Measurements from ENCODE around the gene ANXA4. TPM values are rescaled to one million over a fixed set of nuclear protein-coding genes. Genes with fewer than 3 reads are reported as not detected.

ANXA4 gene
- polyA plus RNA-seq, 3 donors = 227 to 283 (median 260) TPM

DNA sequence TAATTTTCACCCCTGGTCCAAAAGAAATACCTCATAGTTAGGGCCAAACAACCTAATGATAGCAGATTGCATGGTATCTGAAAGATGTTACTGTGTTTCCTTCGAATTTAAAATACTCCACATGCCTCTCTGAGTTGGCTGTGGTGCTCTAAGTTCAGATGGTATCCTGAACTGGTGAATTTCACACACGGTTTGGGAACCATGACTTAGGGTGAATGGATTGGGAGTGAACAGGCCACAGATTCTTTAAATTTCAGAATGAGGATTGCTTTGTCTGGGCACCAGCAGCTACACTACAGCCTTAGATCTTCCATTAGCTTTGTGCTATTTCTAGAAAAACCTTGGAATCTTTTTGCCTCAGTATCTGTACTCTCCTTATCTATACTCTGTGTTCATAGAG, 93.7 kb downstream of the ANXA4 start:
- no peak for DNase-seq

DNA sequence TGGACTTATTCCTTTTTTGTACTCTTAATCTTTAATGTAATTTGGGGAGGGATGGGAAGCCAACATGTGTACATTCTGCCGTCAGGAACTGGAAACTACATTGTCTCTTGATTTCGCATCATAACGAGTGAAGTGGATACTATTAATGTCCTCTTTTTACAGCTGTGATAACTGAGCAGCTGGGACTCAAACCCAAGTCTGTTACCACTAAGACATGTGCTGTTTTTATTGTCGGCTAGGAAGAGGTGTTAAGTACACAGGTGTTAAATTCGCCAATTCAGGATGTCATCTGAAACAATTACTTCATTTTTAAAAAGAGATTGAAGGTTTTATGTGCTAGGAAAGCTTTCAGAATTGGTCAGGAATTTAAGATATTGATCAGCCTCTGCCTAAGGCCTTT, 94.4 kb downstream of the ANXA4 start:
- DNase-seq = no peak

DNA sequence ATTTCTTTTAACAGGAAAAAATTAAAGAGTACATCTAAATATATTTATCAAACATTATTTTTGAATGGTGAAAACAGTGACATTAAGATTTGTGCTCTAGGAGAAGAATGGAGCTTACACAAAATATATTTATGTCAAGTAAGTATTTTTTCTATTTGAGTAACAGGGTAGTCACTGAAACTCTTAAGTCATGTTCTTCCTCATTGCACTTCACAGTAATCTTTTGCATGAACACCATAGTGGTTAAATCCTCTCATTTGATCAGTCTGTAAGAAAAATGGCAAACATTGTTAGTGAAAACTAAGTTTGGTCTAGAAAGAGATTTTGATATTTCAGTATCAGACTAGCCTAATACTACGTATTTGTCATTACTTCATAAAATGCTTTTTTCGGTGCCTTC, 95.6 kb downstream of the ANXA4 start:
- DNase-seq = no peak

DNA sequence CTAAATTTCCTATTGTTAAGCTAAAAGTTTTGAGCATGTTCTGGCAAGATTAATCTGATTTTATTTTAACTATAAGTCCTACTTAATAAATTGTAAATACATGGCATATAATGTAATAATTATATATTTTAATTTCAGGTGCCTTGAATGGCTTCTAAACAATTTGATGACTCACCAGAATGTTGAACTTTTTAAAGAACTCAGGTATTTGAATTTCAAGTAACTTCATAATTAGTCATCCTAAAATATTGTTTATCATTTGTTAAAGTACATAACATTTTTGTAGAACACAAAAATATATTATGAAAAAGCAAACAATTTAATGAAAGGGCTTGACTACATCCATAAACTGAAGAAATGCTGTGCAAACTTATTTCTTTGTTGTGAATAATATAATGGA, 102.1 kb downstream of the ANXA4 start:
- DNase-seq = no peak

DNA sequence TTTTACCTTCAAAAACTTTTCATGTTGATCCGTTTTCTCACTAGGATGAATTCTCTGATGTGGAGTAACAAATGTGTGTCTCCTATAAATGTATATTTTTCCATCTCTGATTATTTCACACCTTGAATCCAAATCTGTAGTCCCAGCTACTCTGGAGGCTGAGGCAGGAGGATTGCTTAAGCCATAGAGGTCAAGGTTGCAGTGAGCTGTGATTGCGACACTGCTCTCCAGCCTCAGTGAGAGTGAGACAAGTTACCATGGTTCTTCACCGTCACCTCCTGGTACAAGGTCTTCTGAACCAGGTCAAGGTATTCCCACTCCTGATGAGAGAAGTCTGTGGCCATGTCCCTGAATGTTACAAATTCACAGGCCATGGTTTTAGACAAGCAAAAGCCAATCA, 102.6 kb downstream of the ANXA4 start:
- DNase-seq = no peak

DNA sequence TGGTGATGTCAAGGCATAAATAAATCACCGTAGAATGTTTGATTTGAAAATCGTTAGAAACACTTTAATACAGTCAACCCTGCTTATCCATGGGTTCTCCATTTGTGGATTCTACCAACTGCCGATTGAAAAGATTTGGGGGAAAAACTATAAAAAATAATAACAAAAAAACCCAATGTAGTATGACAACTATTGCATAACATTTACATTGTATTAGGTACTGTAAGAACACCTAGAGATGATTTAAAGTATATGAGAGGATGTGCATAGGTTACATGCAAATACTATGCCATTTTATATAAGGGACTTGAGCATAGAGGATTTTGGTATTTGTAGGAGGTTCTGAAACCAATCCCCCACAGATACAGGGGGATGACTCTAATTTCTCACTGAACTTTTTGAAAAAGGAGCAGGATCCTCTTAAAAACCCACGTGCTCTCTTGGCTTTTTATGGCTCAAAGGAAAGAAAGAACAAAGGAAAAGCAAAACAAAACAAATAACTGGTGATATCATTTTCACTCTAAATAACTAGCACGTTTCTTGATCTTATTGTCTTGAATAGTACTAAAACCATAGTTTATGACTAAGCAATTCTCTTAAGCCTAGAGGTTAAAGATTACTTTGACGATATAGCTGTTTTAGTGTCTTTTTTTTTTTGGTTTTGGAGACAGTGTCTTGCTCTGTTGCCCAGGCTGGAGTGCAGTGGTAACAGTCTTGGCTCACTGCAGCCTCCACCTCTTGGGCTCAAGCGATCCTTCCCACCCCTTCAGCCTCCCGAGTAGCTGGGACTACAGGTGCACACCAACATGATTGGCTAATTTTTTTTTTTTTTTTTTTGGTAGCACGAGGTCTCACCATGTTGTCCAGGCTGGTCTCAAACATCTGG, 104.5 kb downstream of the ANXA4 start:
- no peak for DNase-seq

DNA sequence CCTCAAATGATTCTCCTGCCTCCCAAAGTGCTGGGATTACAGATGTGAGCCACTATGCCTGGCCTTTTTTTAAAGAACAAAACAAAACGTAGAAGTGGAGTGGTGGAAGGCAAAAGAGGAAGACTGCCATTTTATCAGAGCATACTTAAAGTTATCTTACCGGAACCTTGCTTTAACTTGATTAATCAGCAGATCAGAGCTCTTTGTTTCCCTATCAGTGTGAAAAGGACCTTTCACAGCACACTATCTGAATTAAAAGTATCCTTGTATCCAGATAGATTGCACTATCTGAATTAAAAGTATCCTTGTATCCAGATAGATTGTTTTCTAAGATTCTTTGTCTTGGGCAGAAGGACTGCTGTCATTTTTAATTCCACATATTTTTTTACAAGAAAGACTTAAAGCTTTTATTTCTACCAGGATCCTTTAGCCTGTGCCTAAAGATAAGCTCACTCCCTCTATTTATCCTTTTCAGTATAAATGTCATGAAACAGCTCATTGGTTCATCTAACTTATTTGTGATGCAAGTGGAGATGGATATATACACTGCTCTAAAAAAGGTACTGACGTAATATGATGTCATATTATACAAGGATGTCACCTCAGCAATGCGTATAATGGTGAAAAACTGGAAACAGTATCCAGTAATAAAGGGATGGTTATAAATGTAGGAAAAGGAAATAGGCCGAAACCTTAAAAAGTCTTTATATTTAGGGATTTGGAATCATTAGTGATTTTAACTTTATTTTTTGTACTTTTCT, 105.3 kb downstream of the ANXA4 start:
- DNase-seq = no peak

DNA sequence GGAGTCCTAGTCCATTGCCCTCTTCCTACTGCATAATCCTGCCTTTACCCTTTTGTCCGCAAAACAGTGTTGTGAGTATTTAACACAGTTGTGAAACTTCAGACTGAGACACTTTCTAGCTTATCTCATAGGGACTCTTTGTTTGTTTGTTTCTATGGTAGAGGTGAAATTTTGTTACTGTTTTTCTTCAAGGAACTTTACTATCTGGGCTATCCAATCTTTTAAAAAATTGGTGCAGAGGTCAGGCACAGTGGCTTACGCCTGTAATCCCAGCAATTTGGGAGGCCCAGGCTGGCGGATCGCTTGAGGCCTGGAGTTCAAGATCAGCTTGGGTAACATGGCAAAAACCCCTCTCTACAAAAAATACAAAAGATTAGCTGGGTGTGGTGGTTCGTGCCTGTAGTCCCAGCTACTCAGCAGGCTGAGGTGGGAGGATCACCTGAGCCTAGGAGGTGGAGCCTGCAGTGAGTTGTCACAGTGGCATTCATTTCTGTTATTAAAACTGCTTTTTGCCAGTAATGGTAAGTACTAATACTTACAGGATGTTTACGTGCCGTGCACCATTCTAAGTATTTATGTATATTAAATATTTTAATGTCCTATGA, 106.4 kb downstream of the ANXA4 start:
- no peak for DNase-seq

DNA sequence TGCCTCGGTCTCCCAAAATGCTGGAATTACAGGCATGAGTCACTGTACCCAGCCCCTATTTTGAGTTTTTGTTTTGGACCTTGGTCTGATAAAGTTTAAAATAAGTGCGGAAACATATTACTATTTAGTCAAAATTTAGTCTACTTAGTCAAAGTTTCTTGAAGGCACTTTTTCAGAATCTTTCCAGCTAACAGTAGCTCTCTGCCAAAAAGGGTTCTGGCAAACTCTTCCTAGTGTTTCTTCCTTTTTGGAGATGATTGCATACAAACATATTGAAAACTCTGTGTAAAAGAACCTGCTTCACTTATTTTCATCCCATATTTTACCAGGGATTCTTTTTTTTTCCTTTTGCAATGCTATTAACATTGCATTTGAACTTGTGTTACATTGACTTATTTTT, 116.3 kb downstream of the ANXA4 start:
- no peak for DNase-seq

DNA sequence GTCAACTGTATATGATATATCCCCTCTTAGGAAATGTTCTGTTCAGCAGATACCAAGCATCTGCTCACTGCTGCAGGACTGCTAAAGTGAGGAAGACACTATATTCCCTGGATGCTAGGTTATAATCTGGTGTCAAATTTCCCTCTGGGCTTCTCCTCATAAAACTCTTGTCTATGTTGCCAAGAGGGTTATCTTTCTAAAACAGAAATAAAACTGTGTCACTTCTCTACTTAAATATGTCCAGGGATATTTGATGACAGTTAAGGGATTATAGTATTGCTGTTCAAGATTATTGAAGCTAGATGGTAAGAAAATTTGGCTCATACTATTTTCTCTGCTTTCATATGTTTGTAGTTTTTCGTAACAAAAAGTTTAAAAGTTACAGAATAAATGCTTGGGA, 121.4 kb downstream of the ANXA4 start:
- DNase-seq = no peak

Other genes starting within 250 kb of the ANXA4 start
- gene AAK1, start 98.4 kb upstream of the ANXA4 start, polyA plus RNA-seq (ENCODE audit: insufficient read length in 3 of 3) = 10 to 100 TPM; 16.7 to 27.0 (median 26.4) TPM
- 10 to 100 TPM; 22.6 to 34.2 (median 33.7) TPM for gene GMCL1, start 87.5 kb downstream of the ANXA4 start, polyA plus RNA-seq (ENCODE audit: insufficient read length in 3 of 3)
- gene SNRNP27, start 151.8 kb downstream of the ANXA4 start, polyA plus RNA-seq (ENCODE audit: insufficient read length in 3 of 3) = 10 to 100 TPM; 64.5 to 71.7 (median 67.7) TPM
- 10 to 100 TPM; 10.7 to 16.2 (median 14.7) TPM for gene MXD1, start 173.0 kb downstream of the ANXA4 start, polyA plus RNA-seq (ENCODE audit: insufficient read length in 3 of 3)
- 1 to 10 TPM; 4.3 to 5.1 (median 4.4) TPM for gene ASPRV1, start 219.5 kb downstream of the ANXA4 start, polyA plus RNA-seq (ENCODE audit: insufficient read length in 3 of 3)